Right atrium auricular region (tissue), 2 donors: ENCODE data around the gene ASTN2. TPM values are rescaled to one million over a fixed set of nuclear protein-coding genes. Genes with fewer than 3 reads are reported as not detected.

Experiments used
- DNase-seq: peaks from one replicate; pipeline ENCODE4 v3.0.0-alpha.2; 2019; ENCODE audit warnings: low spot score
- H3K27ac ChIP-seq, 2 donors: fragments of 200-600 bp; sonication (generic); 1 replicate in 1 of 2; 2 replicates in 1 of 2; pipeline ENCODE4 v1.5.1; 2016 to 2019
- H3K27me3 ChIP-seq, 2 donors: fragments of 200-600 bp; sonication (generic); one replicate each; pipeline versions ENCODE4 v1.5.1 to v1.6.0; 2017 to 2019
- H3K36me3 ChIP-seq: fragments of 200-600 bp; sonication (generic); one replicate; pipeline ENCODE4 v1.5.1; 2016
- H3K4me1 ChIP-seq, 2 donors: fragments of 200-600 bp; sonication (generic); one replicate each; pipeline versions ENCODE4 v1.5.1 to v1.6.0; 2017 to 2019
- H3K4me3 ChIP-seq, 2 donors: fragments of 200-600 bp; sonication (generic); 1 replicate in 1 of 2; 2 replicates in 1 of 2; pipeline ENCODE4 v1.5.1; 2017 to 2019; ENCODE audit warnings: mild to moderate bottlenecking in 1 of 2, moderate library complexity in 1 of 2
- H3K9me3 ChIP-seq, 2 donors: fragments of 200-600 bp; sonication (generic); one replicate each; pipeline ENCODE4 v1.5.1; 2019
- total RNA-seq, 2 donors: library from RNA; depleted of rRNA; stranded (reverse); fragments of >200 nt; gene quantifications; one replicate each; pipeline ENCODE4 v1.1.0, GENCODE V29; 2016
- TF ChIP-seq, protein P1 (sequence below), 2 donors: fragments of 200-600 bp; sonication (generic); IDR thresholded peaks; one replicate each; pipeline ENCODE4 v1.5.1; 2019; ENCODE audit warnings: antibody characterized with exemption in 2 of 2

ASTN2 gene
- total RNA-seq, 2 donors from 2014 or later, result 11.1 to 32.2 TPM

- Histone ChIP-seq H3K36me3 (no peaks in the 10 kb centered on the region), H3K27me3 (no peaks in the 10 kb centered on the region), H3K4me3 (no peak overlapping the region), H3K27ac (no peak overlapping the region), H3K9me3 (peaks cover 0 to 5% of the 10 kb centered on the region in 2 donors), H3K4me1 (no peaks in the 10 kb centered on the region)
- TF ChIP-seq, protein P1, sequence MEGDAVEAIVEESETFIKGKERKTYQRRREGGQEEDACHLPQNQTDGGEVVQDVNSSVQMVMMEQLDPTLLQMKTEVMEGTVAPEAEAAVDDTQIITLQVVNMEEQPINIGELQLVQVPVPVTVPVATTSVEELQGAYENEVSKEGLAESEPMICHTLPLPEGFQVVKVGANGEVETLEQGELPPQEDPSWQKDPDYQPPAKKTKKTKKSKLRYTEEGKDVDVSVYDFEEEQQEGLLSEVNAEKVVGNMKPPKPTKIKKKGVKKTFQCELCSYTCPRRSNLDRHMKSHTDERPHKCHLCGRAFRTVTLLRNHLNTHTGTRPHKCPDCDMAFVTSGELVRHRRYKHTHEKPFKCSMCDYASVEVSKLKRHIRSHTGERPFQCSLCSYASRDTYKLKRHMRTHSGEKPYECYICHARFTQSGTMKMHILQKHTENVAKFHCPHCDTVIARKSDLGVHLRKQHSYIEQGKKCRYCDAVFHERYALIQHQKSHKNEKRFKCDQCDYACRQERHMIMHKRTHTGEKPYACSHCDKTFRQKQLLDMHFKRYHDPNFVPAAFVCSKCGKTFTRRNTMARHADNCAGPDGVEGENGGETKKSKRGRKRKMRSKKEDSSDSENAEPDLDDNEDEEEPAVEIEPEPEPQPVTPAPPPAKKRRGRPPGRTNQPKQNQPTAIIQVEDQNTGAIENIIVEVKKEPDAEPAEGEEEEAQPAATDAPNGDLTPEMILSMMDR (IDR thresholded peaks at IDR 0.05), result no peak
- DNase-seq, result no peak
Measured at GRCh38 chr9:116760636-116761035, 654.2 kb downstream of the ASTN2 start.

- DNase-seq, result no peak
- Histone ChIP-seq H3K27me3 (no peaks in the 10 kb centered on the region), H3K4me1 (no peaks in the 10 kb centered on the region), H3K27ac (no peak overlapping the region), H3K36me3 (no peaks in the 10 kb centered on the region), H3K4me3 (no peak overlapping the region), H3K9me3 (peaks cover 0 to 11% of the 10 kb centered on the region in 2 donors)
- TF ChIP-seq, protein P1 (IDR thresholded peaks at IDR 0.05), result no peak
Measured at GRCh38 chr9:116757030-116757429, 657.8 kb downstream of the ASTN2 start.

DNA sequence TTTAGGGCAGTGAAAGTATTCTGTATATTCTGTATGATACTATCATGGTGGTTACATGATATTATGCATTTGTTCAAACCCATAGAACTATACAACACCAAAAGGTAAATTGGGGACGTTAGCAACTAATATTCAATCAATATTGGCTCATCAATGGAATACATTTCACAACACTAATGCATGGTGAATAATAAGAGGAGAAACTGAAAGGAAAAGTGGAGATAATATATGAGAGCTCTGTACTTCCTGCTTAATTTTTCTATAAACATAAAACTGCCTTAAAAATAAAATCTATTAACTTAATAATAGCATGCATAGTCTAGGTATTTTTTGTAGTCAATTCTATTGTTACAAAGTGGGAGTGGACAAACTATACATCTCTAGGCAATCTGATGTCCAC is 661.5 kb downstream of the ASTN2 start:
- H3K9me3 ChIP-seq, result peaks cover 0 to 11% of the 10 kb centered on the region in 2 donors
- TF ChIP-seq, protein P1 (IDR thresholded peaks at IDR 0.05), result no peak
- no peaks in the 10 kb centered on the region for H3K27me3 ChIP-seq
- DNase-seq, result no peak
- H3K36me3 ChIP-seq, result no peaks in the 10 kb centered on the region
- H3K4me3 ChIP-seq, result no peak overlapping the region
- no peaks in the 10 kb centered on the region for H3K4me1 ChIP-seq
- H3K27ac ChIP-seq, result no peak overlapping the region

DNA sequence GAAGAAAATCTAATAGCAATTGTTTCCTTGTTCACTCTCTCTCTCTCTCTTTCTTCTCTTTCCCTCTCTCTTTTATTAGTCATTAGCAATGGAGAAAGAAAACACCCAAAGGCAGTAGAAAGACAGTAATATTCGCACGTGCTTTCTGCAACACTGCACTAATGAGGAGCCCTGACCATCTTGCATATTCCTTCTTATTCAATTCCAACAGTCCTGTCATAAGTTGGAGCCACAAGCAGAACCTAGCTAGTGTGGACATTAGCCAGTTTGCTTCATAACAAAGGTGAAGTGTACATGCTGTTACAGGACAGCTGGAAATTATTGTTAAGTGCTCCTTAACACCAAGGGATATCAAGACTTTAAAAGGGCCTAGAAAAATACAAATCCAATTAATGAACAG is 664.3 kb downstream of the ASTN2 start:
- Histone ChIP-seq H3K27ac (no peak overlapping the region), H3K36me3 (no peaks in the 10 kb centered on the region), H3K27me3 (no peaks in the 10 kb centered on the region), H3K4me1 (no peaks in the 10 kb centered on the region), H3K4me3 (no peak overlapping the region), H3K9me3 (peaks cover 0 to 5% of the 10 kb centered on the region in 2 donors)
- TF ChIP-seq, protein P1 (IDR thresholded peaks at IDR 0.05), result no peak
- no peak for DNase-seq

DNA sequence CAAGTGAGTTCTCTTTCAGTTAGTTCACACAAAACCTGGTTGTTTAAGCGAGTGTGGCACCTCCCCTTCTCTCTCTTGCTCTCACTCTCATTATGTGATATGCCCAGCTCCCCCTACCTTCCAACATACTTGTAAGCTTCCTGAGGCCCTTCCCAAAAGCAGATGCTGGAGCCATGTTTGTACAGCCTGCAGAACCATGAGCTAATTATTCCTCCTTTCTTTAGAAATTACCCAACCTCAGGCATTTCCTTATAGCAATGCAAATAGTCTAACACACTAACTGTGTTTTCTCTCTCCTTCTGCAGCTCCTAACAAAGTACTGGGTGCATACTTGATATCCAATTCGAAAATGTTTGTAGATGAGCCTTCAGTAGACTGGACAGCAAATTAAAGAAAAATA is 665.1 kb downstream of the ASTN2 start:
- TF ChIP-seq, protein P1 (IDR thresholded peaks at IDR 0.05), result no peak
- Histone ChIP-seq H3K9me3 (no peaks in the 10 kb centered on the region), H3K27me3 (no peaks in the 10 kb centered on the region), H3K36me3 (no peaks in the 10 kb centered on the region), H3K4me1 (no peaks in the 10 kb centered on the region), H3K27ac (no peak overlapping the region), H3K4me3 (no peak overlapping the region)
- DNase-seq, result no peak

DNA sequence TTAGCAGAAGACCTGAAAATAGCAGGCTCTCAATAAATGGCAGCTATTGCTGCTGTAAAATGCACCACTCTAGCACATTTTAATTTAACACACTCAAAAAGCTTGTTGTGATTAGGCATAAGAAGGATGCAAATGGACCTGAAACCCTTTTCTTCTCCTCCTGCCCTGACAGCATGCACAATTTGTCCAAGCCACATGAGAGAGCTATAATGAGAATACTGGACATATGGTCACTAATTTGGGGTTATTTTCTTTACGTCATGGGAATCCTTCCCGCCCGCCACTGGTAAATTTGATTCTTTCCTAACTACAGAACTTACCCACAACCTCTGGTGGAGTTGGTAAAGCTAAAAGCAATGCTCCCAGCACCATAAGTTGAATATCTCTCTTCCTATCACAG is 665.7 kb downstream of the ASTN2 start:
- Histone ChIP-seq H3K4me3 (no peak overlapping the region), H3K36me3 (no peaks in the 10 kb centered on the region), H3K27ac (no peak overlapping the region), H3K27me3 (no peaks in the 10 kb centered on the region), H3K9me3 (no peaks in the 10 kb centered on the region), H3K4me1 (no peaks in the 10 kb centered on the region)
- DNase-seq, result no peak
- TF ChIP-seq, protein P1 (IDR thresholded peaks at IDR 0.05), result no peak
